HG02938 (cell line): ENCODE data around the gene POLL.
"Not testable (repeated sequence)": the region's sequence is repeated elsewhere in the genome, so short reads cannot be mapped to it uniquely, and the experiment has no call there.

Experiments used
- ATAC-seq: cut with Tn5 transposase; IDR thresholded peaks from one replicate; pipeline ENCODE4 v1.9.1; 2021; ENCODE audit warnings: mild to moderate bottlenecking, moderate library complexity; ENCODE audit not compliant: unreplicated experiment

Gene POLL

DNA sequence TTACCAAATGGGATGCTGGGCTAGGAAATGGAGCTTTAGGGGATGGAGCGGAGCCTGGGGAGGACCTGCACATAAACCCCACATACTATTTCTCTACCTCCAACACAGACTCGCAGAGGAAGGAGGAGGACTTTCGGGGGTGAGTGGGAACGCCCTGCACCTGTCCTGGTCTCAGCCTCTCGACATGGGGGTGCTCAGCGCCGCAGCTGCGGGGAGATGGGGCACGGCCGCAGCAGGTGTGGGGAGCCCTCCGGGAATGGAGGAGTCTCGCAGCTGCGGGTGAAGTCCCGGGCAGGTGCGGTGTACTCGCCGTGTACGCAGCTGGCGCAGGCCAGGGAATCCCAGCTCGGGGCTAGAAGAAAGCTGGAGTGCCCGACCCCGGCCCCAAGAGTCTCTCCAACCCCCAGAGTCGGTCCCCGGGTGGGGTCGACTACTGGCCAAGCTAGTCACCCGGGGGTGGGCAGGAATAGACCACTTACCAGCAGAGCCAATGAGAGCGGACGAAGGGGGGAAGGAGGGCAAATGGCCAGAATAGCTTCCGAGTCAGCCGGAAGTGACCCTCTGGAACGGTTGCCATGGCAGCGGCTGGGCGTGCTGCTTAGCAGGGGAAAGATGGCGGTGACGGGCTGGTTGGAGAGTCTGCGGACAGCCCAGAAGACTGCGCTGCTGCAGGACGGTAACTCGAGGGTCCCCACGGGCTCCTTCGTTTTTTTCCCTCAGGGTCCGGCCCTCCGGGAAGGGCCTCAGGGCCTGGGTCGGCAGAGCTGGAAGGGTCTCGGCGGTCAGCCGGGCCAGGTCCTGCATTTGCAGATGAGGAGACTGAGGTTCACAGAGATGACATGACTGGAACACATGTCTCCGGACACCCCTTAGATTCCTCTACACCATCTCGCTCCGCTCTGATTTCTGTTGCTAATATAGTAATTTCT, at the start of gene POLL, which contains the start of gene DPCD:
Gene POLL, minus strand, starts transcription at position 533 of the 929 bp plus-strand sequence. CDS start 897 bp downstream, outside the sequence.
Gene DPCD, plus strand, starts transcription at position 597 of the 929 bp plus-strand sequence. Its CDS starts 16 bp downstream, at position 613.
- ATAC-seq = peak; percentile 90

DNA sequence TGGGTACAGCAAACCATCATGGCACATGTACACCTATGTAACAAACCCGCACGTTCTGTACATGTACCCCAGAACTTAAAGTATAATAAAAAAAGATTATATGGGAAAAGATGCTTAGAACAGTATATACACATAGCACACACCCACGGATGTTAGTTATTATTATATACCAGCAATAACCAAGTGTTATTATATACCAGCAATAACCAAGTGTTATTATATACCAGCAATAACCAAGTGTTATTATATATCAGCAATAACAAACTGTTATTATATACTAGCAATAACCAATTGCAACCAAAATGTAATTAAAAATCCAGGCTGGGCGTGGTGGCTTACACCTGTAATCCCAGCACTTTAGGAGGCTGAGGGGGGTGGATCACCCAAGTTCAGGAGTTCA, 45.5 kb upstream of the POLL start:
- ATAC-seq = not testable (repeated sequence)

GRCh38 chr10:101631821-101632475, 43.9 kb upstream of the POLL start:
- no peak for ATAC-seq

GRCh38 chr10:101630633-101630920, 42.5 kb upstream of the POLL start:
- ATAC-seq = no peak

DNA sequence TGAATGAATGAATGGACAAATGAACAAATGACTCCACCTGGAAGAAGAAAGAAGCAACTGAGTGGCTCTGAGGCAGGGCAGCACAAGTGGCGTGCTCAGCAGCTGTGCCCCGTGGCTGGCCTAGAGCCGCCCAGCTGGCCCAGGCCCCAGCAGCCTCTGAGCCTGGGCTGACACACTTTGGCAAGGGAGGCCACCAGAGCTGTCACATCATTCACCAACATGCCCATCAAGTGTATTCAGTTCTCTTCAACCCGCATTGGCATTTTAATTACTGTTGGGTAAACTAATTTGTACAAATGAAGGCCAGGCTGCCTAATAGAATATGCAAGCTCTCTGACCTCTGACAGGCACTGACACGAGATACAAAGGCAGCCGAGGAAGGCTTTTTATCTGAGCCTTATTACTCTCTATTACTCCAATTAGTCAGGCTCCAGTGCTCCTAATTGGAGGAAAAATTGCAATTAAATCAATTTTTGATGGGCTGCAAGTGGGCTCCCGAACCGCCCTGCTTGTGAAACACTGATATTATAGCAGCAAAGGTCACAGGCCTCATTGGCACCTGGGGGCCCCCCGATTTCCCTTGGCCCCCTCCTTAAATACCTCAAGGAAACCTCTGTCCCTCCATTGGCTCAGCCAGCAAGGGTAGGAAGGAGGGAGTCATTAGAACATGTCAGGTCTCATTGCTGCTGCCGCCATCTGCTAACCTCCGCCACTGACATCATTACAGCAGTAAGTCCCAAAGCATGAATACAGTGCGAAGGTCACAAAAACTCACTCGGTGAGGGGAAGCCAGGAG, 42.0 kb upstream of the POLL start:
- ATAC-seq = no peak

DNA sequence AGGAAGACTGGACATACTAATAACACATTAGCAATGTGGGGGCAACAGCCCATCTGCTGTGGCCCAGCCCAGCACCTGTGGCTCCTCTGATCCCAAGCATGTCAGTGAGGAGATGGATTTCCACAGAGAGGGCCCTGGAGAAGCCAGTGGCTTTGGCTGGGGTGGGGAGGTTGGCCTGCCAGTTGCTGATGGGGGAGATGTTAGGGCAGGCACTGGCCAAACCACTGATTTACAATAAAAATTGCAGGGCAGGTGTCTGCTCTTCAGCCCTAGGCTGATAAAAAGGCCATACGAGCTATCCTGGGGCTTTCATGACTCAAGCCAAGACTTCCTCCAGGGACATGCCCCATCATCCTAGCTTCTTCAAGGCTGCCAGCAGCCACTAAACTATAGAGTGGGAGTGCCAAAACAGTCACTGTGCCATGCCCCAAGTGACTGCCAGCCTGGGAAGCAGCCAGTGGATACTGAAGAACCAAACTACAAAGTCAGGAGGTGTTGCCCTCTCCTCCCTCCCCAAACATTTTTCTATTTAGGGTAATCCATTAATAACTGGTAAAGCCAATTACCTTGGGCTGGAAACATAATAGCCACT, 37.9 kb upstream of the POLL start:
- ATAC-seq = no peak

DNA sequence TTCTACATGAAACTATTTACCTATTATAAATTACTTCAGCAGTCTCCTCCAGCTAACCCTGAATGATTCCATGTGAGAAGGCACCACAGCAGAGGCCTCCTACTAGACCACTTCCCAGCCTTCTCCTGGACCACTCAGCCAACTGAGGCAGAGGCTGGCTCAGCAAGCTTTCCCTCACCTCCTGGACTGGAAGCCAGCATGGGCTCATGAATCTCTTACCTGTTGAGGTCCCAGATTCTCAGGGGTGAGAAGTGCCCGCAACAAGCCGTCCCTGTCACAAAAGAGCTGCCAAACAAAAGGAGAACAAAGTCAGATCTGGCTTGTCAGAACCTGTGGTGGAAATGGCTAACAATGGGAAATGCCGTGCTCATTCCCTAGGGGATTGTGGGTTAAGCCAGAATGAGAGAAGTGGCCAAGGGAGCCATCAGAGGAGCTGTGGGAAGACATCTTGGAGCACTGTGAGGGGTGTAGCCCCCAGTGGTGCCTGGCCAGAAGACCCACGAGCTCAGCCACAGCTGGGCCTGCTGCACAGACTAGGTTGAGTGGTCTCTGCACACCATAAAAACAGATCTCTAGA, 36.6 kb upstream of the POLL start:
- ATAC-seq = no peak

- ATAC-seq = no peak
Observed at GRCh38 chr10:101623528-101623927, 35.5 kb upstream of the POLL start.

DNA sequence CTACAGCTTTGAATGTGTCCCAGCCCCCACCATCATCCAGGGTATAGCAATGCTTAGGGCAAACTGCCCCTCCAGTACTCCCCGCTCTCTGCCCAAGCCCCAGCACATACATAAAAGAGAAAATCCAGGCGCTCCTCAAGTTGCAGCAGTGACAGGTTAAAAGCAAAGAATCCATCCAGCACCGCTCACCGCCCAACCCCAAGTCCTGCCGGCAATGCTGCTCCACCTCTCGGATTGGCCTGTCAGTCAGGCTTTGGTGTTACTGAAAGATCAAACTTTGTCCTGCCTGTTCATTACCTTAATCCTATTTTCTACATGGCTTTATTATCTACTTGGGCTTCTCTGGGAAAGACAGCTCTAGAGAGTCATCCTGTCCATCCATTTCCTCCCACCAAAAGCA, 31.9 kb upstream of the POLL start:
- ATAC-seq = no peak

GRCh38 chr10:101618871-101619270, 30.8 kb upstream of the POLL start:
- no peak for ATAC-seq

DNA sequence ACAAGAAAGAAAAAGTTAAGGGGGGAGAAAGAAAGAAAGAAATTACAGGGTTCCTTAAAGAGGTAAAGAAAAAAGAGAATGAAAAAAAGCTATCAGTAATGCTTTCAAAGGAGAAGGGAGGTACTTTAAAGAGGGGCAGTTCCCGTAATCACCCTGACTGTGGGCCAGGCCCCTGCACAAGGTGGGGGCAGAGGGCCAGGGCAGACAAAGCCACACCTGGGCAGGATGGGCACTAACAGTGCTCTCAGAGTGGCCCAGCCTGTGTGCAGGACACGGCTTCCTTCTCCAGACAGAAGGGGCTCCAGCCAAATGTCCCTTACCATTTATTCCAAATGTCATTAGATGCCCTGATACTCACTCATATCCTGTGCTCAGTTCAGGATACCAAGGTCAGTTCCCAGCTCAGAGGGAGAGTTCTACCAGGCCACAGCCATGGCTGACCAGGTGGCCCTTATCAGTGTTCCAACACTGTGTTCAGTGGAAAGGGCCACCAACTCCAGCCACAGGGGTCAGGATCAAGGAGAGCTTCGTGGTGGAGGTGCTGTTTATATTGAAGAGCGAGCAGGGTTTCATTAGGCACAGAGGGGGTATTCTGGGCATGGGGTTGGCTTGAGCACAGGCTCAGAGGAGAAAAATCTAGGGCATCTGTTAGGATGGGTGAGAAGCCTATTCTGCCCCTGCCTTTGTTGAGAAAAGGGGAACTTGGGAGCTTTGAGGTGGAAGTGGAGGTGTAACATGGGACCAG, 29.9 kb upstream of the POLL start:
- no peak for ATAC-seq

GRCh38 chr10:101617102-101617823, 29.2 kb upstream of the POLL start:
- no peak for ATAC-seq

DNA sequence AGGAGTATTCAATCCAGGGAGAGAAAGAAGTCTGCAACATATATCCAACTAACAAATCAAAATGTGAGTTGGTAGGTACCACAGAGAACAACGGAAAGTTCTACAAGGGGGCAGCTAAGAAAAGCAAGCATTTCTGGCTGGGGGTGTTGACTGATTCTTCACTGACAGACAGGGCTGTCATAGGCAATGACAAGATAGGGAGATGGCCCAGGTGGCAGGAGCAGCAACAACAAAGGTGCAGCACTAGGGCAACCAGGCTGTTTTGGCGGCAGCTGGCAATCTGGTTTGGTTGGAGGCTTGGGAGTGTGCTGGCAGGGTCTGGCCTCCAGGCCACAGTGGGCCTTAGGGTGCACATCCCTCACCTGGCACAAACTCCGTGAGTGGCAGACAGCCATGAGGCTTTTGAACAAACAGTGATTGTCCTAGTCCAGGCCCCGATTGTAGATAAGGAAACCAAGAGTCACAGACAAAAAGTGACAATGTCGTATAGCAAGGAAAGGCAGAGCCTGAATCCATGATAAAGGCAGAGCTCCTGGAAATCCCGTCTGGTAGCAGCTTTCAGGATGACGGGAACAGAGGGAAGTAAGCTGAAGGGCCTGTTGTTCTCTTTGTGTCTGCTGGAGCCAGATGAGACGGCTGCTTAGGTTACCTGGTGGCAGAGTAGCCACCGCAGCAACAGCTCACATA, 28.5 kb upstream of the POLL start:
- ATAC-seq = no peak

DNA sequence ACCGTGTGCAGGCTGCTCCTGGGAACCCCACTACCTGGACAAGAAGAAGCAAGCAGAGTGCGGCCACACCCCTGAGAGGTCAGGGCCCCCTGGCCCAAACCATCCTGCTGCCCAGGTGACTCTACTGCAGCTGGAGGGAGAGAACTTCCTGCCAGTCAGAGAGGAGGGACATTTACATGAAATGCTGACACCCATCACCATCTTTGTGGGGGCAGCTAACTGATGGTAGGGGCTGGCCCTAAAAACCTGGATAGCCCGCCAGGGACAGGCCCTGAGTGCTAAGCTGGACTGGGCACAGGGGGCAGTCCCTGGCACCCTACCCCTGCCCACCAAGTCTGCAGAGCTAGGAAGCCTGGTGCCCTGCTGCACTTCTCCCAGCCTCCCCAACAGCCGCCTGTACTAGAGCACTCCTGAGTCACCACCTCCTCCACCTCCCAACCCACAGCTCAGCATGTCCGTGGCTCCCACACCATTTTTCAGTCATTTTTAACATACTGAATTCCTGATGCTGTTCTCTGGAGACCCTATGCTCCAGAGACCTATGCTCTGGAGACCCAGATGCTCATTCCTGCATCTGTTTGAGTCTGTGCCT, 27.6 kb upstream of the POLL start:
- ATAC-seq = no peak

DNA sequence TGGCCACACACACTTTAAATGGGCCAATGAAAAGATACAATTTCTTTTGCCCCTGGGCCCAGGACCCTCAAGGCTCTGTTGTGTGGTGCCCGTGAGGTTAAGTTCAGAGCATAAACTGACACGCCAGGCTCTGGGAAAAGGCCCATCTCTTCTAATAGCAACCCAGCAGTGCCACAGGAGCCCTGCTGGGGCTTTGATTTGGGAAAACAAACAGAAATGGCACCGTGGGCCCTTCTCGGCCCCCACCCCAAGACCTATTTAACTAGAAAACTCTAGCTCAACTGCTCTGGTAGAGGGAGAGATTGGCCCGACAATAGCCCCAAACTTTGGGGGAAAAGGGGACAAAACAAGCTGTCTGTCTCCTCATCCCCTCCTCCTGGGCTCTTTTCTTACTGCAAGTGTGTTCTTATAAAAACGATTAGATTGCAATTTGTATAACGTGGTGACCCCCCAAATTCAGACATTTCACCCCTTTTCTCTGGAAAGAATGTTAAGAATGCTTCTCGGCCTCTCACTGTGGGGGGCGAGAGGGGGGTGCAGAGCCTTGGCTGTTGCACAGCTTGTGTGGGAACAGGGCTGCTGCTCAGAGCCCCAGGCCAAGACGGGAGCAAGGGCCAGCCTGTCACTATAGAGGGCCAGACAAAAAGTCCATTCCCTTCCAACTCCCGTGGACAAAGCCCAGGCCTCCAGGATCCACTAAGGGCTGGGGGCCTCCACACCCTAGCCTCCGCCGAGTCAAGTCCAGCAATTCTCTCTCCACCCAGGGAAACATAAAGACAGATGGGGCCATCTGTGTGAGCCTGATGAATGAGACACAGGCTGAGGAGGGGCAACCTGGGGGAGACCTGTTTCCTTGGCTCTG, 26.8 kb upstream of the POLL start:
- ATAC-seq = no peak

GRCh38 chr10:101613646-101614045, 25.6 kb upstream of the POLL start:
- ATAC-seq = no peak

DNA sequence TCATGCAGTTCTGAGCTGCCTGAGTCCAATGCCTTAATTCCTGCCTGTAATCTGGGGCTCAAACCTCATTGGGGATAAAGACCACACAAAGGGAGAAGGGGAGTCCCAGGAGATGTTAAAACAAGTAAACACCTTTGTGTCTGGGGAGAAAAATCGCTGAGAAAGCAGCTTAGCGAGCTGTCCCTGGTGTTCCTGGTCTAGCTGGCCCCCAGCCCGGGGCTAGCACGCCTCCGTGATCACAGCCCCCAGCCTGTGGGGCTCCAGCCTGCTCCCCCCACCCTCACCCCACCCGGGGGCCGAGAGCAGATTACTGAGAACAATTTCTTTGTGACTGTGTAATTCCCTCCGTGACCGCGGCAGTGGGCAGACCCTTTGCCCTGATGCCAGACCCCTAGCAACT, 24.8 kb upstream of the POLL start:
- no peak for ATAC-seq
